Suprapubic skin (tissue), 3 donors: ENCODE data around the gene ACP3.

Experiments used
- CTCF ChIP-seq, 2 donors: fragments of 200-600 bp in 1 of 2; fragments of 450-650 bp in 1 of 2; sonication (generic) in 1 of 2; IDR thresholded peaks; one replicate each; pipeline ENCODE4 v1.5.1; 2016 to 2019; ENCODE audit warnings: antibody characterized with exemption in 2 of 2, mild to moderate bottlenecking in 1 of 2, moderate library complexity in 1 of 2
- POLR2A ChIP-seq, 2 donors: fragments of 450-650 bp; IDR thresholded peaks; one replicate each; pipeline ENCODE4 v1.6.1; 2017; ENCODE audit warnings: antibody characterized with exemption in 2 of 2, mild to moderate bottlenecking in 2 of 2, moderate library complexity in 2 of 2

- TF ChIP-seq CTCF (IDR thresholded peaks at IDR 0.05) (no peak), POLR2A (IDR thresholded peaks at IDR 0.05) (no peak)
Measured at GRCh38 chr3:132292042-132292441, 25.2 kb upstream of the ACP3 start.
